CD8-positive, alpha-beta memory T cell (primary cell): Measurements from ENCODE around the gene IL17C. TPM values are rescaled to one million over a fixed set of nuclear protein-coding genes. Genes with fewer than 3 reads are reported as not detected.

Experiments used
- CTCF ChIA-PET: fragments of 350-600 bp; sonication (Branson Sonifier 250); formaldehyde crosslinking; loops from one replicate; lab custom pipeline; 2021; ENCODE audit warnings: antibody characterized with exemption; lab: Charles Lee
- POLR2A ChIA-PET: fragments of 350-600 bp; sonication (Branson Sonifier 250); formaldehyde crosslinking; loops from one replicate; lab custom pipeline; 2021; ENCODE audit warnings: antibody characterized with exemption; lab: Charles Lee
- DNase-seq, 5 donors: peaks; one replicate each; pipeline versions ENCODE4 v3.0.0 to v3.0.0-alpha.2; 2020 to 2022; ENCODE audit warnings: mixed read lengths in 1 of 5
- H3K27ac ChIP-seq: one replicate; pipeline ENCODE4 v1.7.0; 2013; ENCODE audit warnings: low read depth, mild to moderate bottlenecking, low read length, moderate library complexity
- H3K27me3 ChIP-seq: 2 replicates; pipeline ENCODE4 v1.7.0; 2013; ENCODE audit warnings: low read length, mild to moderate bottlenecking; ENCODE audit not compliant: insufficient read depth, poor library complexity, severe bottlenecking
- H3K36me3 ChIP-seq: 2 replicates; pipeline ENCODE4 v1.7.0; 2013; ENCODE audit warnings: mild to moderate bottlenecking, low read length, moderate library complexity; ENCODE audit not compliant: insufficient read depth
- H3K4me1 ChIP-seq: 2 replicates; pipeline ENCODE4 v1.7.0; 2013; ENCODE audit warnings: mild to moderate bottlenecking, low read length, moderate library complexity; ENCODE audit not compliant: insufficient read depth
- H3K4me3 ChIP-seq: 2 replicates; pipeline ENCODE4 v1.7.0; 2013; ENCODE audit warnings: mild to moderate bottlenecking, low read length
- H3K9me3 ChIP-seq: 2 replicates; pipeline ENCODE4 v1.7.0; 2013; ENCODE audit warnings: mild to moderate bottlenecking, low read length
- H3K27ac Mint-ChIP-seq, 8 donors: one replicate each; pipeline ENCODE4 v1.8.0; 2020 to 2021; ENCODE audit warnings: mixed read lengths in 8 of 8, mild to moderate bottlenecking in 6 of 8, inconsistent platforms in 3 of 8, moderate library complexity in 3 of 8
- H3K27me3 Mint-ChIP-seq, 2 donors: one replicate each; pipeline ENCODE4 v1.8.0; 2020 to 2021; ENCODE audit warnings: mixed read lengths in 2 of 2, mild to moderate bottlenecking in 1 of 2, moderate library complexity in 1 of 2
- H3K36me3 Mint-ChIP-seq, 3 donors: one replicate each; pipeline ENCODE4 v1.8.0; 2020 to 2021; ENCODE audit warnings: mixed read lengths in 3 of 3, inconsistent platforms in 1 of 3, mild to moderate bottlenecking in 1 of 3
- H3K4me1 Mint-ChIP-seq, 3 donors: one replicate each; pipeline ENCODE4 v1.8.0; 2020 to 2021; ENCODE audit warnings: mixed read lengths in 3 of 3, inconsistent platforms in 1 of 3, mild to moderate bottlenecking in 1 of 3
- H3K4me3 Mint-ChIP-seq, 7 donors: one replicate each; pipeline ENCODE4 v1.8.0; 2020 to 2021; ENCODE audit warnings: mixed read lengths in 7 of 7, mild to moderate bottlenecking in 6 of 7, moderate library complexity in 4 of 7, inconsistent platforms in 2 of 7
- H3K9me3 Mint-ChIP-seq, 5 donors: one replicate each; pipeline ENCODE4 v1.8.0; 2020 to 2022; ENCODE audit warnings: mixed read lengths in 5 of 5, mild to moderate bottlenecking in 3 of 5, moderate library complexity in 2 of 5, inconsistent platforms in 1 of 5
- polyA plus RNA-seq: library from polyadenylated mRNA; unstranded; fragments of 300-500 nt; fragmentation: Illumina TruSeq; gene quantifications from one replicate; pipeline ENCODE4 v1.2.3, GENCODE V29; 2021
- total RNA-seq, 2 experiments: library from RNA; stranded (reverse); gene quantifications; one replicate each; pipeline ENCODE4 v1.2.3, GENCODE V29; 2021

IL17C gene
- total and polyA plus RNA-seq, 3 experiments from 2014 or later, result 0.22 TPM; not detected in 2

DNA sequence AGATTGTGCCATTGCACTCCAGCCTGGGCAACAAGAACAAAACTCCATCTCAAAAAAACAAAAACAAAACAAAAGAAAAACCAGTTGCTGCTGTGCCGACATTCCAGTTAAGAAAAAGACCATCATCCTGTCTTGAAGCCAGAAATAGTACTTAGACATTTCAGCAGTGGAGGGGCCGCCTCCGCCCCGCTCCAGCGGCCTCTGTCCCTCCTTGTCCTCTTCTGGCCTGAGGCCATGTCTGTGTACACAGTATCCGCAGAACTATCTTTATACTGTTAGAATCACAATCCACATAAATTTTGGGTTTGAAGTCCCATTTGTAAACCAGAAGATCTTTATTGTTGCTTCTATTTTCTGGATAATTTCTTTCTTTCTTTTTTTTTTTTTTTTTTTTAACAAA is 43.3 kb upstream of the IL17C start:
- ChIA-PET CTCF (no interaction called here), POLR2A (interaction anchor here (0.6 to 1.3 kb wide), 3 partner anchors 25 to 781 kb away, joined by 4 to 7 read pairs (median 5); partner anchors contain the start of gene ZC3H18)
- H3K27ac ChIP-seq, result no peak overlapping the region
- no peak for DNase-seq
- Mint-ChIP-seq H3K27ac (no peak overlapping the region), H3K27me3 (no peaks in the 10 kb centered on the region), H3K4me1 (peaks cover 15 to 22% (median 21%) of the 10 kb centered on the region in 3 donors), H3K4me3 (no peak overlapping the region), H3K36me3 (peaks cover 0 to 67% (median 19%) of the 10 kb centered on the region in 3 donors), H3K9me3 (no peaks in the 10 kb centered on the region)
- H3K4me3 ChIP-seq, result no peak overlapping the region
- H3K4me1 ChIP-seq, result no peaks in the 10 kb centered on the region
- no peaks in the 10 kb centered on the region for H3K9me3 ChIP-seq
- peaks cover 28% of the 10 kb centered on the region for H3K36me3 ChIP-seq
- no peaks in the 10 kb centered on the region for H3K27me3 ChIP-seq

DNA sequence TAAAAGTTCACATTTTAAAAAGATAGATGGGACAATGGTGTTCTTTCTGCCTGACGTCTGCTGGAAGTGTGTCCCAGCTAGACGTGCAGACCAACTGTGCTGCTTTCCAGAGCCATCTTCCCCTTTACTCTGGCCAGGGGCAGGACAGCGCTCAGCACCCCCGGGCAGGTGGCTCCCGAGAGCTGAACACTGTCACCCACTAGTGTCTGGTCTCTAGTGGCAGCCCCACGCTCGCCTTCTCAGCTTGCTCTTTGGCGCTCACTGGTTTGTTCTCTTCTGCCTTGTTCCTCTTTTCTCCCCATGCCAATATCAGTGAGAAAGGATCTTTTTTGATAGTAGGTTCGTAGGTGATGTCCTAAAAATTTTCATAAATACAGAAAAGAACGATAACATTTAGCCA is 42.5 kb upstream of the IL17C start:
- POLR2A ChIA-PET, result interaction anchor here (0.6 to 1.3 kb wide), 3 partner anchors 25 to 780 kb away, joined by 4 to 7 read pairs (median 5); partner anchors contain the start of gene ZC3H18
- Mint-ChIP-seq H3K9me3 (no peaks in the 10 kb centered on the region), H3K27me3 (no peaks in the 10 kb centered on the region), H3K27ac (peak overlapping the region in 4 of 8 donors; percentile 22 to 65 (median 44)), H3K4me3 (no peak overlapping the region), H3K36me3 (peaks cover 4 to 69% (median 22%) of the 10 kb centered on the region in 3 donors), H3K4me1 (peaks cover 15 to 22% (median 20%) of the 10 kb centered on the region in 3 donors)
- no peak overlapping the region for H3K4me3 ChIP-seq
- H3K4me1 ChIP-seq, result no peaks in the 10 kb centered on the region
- H3K27me3 ChIP-seq, result no peaks in the 10 kb centered on the region
- H3K9me3 ChIP-seq, result no peaks in the 10 kb centered on the region
- CTCF ChIA-PET, result interaction anchor here (1.6 kb wide), 1 partner anchor 11 kb away, joined by 4 read pairs; no protein-coding TSS in a partner anchor
- H3K36me3 ChIP-seq, result peaks cover 33% of the 10 kb centered on the region
- H3K27ac ChIP-seq, result no peak overlapping the region
- no peak for DNase-seq

DNA sequence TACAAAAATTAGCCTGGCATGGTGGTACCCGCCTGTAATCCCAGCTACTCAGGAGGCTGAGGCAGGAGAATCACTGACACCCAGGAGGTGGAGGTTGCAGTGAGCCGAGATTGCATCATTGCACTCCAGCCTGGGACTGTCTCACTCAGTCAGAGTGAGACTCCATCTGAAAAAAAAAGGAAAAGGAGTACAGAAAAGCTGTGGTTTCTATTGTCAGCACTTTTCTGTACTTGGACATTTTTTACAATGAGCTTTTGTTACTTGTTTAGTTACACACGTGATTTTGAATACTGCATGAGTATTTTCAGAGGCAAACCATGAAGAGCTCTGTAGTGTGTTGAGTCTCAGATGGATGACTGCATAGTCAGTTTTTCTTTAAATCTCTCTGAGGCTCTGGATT is 41.9 kb upstream of the IL17C start:
- Mint-ChIP-seq H3K4me3 (no peak overlapping the region), H3K27me3 (no peaks in the 10 kb centered on the region), H3K4me1 (peaks cover 16 to 21% (median 19%) of the 10 kb centered on the region in 3 donors), H3K9me3 (no peaks in the 10 kb centered on the region), H3K27ac (peak overlapping the region in 2 of 8 donors; percentile 8 to 22), H3K36me3 (peaks cover 4 to 74% (median 21%) of the 10 kb centered on the region in 3 donors)
- peaks cover 38% of the 10 kb centered on the region for H3K36me3 ChIP-seq
- no peak for DNase-seq
- CTCF ChIA-PET, result interaction anchor here (1.6 kb wide), 1 partner anchor 11 kb away, joined by 4 read pairs; no protein-coding TSS in a partner anchor
- POLR2A ChIA-PET, result interaction anchor here (1.3 kb wide), 1 partner anchor 26 kb away, joined by 7 read pairs; the partner anchor contains the start of gene ZC3H18
- no peak overlapping the region for H3K4me3 ChIP-seq
- no peaks in the 10 kb centered on the region for H3K4me1 ChIP-seq
- H3K27me3 ChIP-seq, result no peaks in the 10 kb centered on the region
- no peaks in the 10 kb centered on the region for H3K9me3 ChIP-seq
- no peak overlapping the region for H3K27ac ChIP-seq

DNA sequence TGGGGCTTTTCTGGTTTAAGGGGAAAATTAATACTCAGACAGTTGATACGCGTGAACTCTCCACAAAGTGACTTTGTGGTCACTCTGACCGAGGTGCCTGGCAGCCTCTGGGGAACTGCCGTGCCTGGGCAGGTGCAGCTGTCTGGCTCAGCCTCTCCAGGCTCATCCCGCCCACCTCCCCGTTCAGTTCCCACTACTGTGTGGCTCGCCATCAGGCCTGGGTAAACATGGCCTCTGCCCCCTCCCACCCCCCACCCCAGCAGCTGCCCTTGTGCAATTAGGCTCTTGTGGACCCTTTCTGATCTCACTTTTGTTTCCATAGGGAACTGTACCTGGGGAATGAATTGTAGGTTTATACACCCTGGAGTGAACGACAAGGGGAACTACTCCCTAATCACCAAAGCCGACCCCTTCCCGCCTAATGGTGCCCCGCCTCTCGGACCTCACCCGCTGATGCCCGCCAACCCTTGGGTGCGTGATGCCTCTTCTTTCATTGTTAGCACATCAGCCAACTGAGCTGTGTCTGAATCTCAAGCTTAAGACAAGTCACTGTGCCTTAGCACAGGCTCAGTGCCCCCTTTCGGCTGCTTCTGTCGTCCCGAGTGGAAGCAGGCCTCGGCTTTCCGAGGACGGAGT is 40.4 kb upstream of the IL17C start:
- no peaks in the 10 kb centered on the region for H3K9me3 ChIP-seq
- H3K27me3 Mint-ChIP-seq, result no peaks in the 10 kb centered on the region
- no peaks in the 10 kb centered on the region for H3K4me1 ChIP-seq
- H3K36me3 ChIP-seq, result peaks cover 49% of the 10 kb centered on the region
- H3K27ac ChIP-seq, result no peak overlapping the region
- H3K27ac Mint-ChIP-seq, result no peak overlapping the region
- H3K9me3 Mint-ChIP-seq, result no peaks in the 10 kb centered on the region
- ChIA-PET POLR2A (no interaction called here), CTCF (no interaction called here)
- peaks cover 8 to 11% (median 10%) of the 10 kb centered on the region in 3 donors for H3K4me1 Mint-ChIP-seq
- no peak overlapping the region for H3K4me3 Mint-ChIP-seq
- peaks cover 4 to 78% (median 16%) of the 10 kb centered on the region in 3 donors for H3K36me3 Mint-ChIP-seq
- no peaks in the 10 kb centered on the region for H3K27me3 ChIP-seq
- no peak overlapping the region for H3K4me3 ChIP-seq
- no peak for DNase-seq

DNA sequence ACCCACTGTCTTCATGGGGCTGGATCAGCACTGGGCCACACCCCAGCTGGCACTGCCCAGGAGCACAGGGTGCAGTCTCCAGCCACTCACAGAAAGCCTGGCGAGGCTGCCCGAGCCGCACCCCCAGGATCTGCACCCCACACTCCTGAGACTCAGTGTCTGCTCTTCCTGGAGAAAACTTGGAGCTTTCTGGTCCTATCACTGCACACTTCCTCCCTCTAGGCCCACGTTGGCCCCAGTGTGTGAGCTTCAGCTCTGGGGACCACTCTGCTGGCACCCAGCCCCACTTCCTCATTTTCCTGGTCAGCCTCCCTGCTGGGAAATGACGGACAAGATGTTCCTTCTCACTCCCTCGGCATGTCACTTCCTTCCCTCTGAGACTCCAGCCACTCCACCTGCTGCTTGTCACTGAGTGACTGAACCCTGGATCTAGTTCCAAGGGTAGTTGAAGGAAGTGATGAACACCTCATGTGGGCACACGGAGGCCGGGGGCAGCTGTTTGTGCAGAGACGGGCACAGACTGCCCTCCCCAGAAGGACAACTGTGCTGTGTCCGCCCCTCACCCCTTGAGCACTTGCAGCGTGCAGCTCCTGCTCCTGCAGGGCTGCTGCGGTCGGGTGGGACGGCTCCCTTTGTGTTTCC is 39.2 kb upstream of the IL17C start:
- H3K27ac Mint-ChIP-seq, result no peak overlapping the region
- Histone ChIP-seq H3K27ac (no peak overlapping the region), H3K4me3 (no peak overlapping the region), H3K4me1 (no peaks in the 10 kb centered on the region), H3K36me3 (peaks cover 44% of the 10 kb centered on the region), H3K9me3 (no peaks in the 10 kb centered on the region), H3K27me3 (no peaks in the 10 kb centered on the region)
- CTCF ChIA-PET, result interaction anchor here (1.0 kb wide), 1 partner anchor 17 kb away, joined by 3 read pairs; no protein-coding TSS in a partner anchor
- H3K27me3 Mint-ChIP-seq, result no peaks in the 10 kb centered on the region
- peaks cover 5 to 11% (median 6%) of the 10 kb centered on the region in 3 donors for H3K4me1 Mint-ChIP-seq
- peaks cover 4 to 72% (median 17%) of the 10 kb centered on the region in 3 donors for H3K36me3 Mint-ChIP-seq
- H3K9me3 Mint-ChIP-seq, result no peaks in the 10 kb centered on the region
- no peak overlapping the region for H3K4me3 Mint-ChIP-seq
- POLR2A ChIA-PET, result no interaction called here
- DNase-seq, result no peak

DNA sequence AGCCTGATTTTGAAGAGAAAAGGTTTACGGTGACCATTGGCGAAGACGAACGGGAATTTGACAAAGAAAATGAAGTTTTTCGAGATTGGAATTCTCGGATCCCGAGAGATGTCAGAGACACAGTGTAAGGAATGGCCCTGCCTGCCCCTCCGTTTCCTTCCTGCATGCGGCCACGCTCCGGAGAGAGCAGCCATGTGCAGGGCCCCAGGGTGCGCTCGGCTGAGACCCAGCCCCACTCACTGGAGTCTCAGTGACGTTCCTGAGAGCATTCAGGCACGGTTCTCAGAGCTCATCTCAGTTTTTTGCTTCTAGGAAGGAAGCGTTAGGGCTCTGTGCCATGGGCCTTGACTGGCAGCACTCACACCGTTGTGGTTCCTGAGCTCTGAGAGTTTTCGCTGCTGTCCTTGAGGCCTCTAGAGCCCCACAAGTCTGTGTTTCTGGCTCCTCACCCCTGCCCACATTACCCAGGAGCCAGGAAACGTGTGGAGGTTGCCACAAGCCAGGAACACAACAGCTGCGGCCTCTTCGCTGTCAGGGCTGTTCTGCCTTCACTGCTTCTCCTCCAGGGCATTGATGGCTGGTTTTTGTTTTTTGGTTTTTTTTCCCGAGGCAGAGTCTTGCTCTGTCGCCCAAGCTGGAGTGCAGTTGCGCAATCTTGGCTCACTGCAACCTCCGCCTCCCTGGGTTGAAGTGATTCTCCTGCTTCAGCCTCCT is 38.4 kb upstream of the IL17C start:
- Mint-ChIP-seq H3K4me3 (no peak overlapping the region), H3K9me3 (no peaks in the 10 kb centered on the region)
- peaks cover 44% of the 10 kb centered on the region for H3K36me3 ChIP-seq

DNA sequence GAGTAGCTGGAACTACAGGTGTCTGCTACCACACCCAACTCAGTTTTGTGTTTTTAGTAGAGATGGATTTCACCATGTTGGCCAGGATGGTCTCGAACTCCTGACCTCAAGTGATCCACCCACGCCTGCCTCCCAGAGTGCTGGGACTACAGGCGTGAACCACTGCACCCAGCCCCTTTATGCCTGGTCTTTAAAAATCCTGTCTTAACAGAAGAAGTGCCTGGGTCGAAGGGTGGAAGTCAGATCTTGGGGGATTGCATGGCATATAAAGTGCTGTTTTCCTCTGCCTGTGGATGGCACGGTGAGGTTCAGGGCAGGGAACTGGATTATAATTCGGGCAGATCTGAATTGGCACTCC is 37.9 kb upstream of the IL17C start:
- Histone ChIP-seq H3K4me3 (no peak overlapping the region), H3K27ac (no peak overlapping the region), H3K9me3 (no peaks in the 10 kb centered on the region), H3K36me3 (peaks cover 44% of the 10 kb centered on the region), H3K27me3 (no peaks in the 10 kb centered on the region), H3K4me1 (no peaks in the 10 kb centered on the region)
- Mint-ChIP-seq H3K36me3 (peaks cover 4 to 72% (median 16%) of the 10 kb centered on the region in 3 donors), H3K4me3 (no peak overlapping the region), H3K4me1 (peaks cover 4 to 7% (median 5%) of the 10 kb centered on the region in 3 donors), H3K27me3 (no peaks in the 10 kb centered on the region), H3K27ac (peak overlapping the region in 4 of 8 donors; percentile 27 to 85 (median 40)), H3K9me3 (no peaks in the 10 kb centered on the region)
- no peak for DNase-seq
- ChIA-PET POLR2A (no interaction called here), CTCF (no interaction called here)

More for the DNA sequence above, 38.4 kb upstream of the IL17C start:
- no peak overlapping the region for H3K27ac ChIP-seq
- H3K36me3 Mint-ChIP-seq, result peaks cover 4 to 73% (median 16%) of the 10 kb centered on the region in 3 donors
- H3K27me3 Mint-ChIP-seq, result no peaks in the 10 kb centered on the region
- ChIA-PET CTCF (interaction anchor here (1.0 kb wide), 1 partner anchor 16 kb away, joined by 3 read pairs; no protein-coding TSS in a partner anchor), POLR2A (no interaction called here)
- H3K9me3 ChIP-seq, result no peaks in the 10 kb centered on the region
- H3K27ac Mint-ChIP-seq, result peak overlapping the region in 3 of 8 donors; percentile 27 to 85 (median 39)
- no peaks in the 10 kb centered on the region for H3K27me3 ChIP-seq
- DNase-seq, result no peak
- H3K4me1 ChIP-seq, result no peaks in the 10 kb centered on the region
- H3K4me1 Mint-ChIP-seq, result peaks cover 4 to 7% (median 5%) of the 10 kb centered on the region in 3 donors
- no peak overlapping the region for H3K4me3 ChIP-seq
